SK-N-MC (cell line): Measurements from ENCODE around the gene FHIT.

ENCODE experiments used
- DNase-seq: peaks from one replicate; pipeline ENCODE4 v3.0.0-alpha.2; 2011; ENCODE audit warnings: low read depth, low spot score
- H3K27ac ChIP-seq: fragments of 200-600 bp; sonication (generic); 2 replicates; pipeline ENCODE4 v1.5.1; 2016; ENCODE audit warnings: mixed run types
- H3K36me3 ChIP-seq: fragments of 200-600 bp; sonication (generic); 2 replicates; pipeline ENCODE4 v1.6.1; 2017; ENCODE audit warnings: antibody characterized with exemption, low read length, mixed read lengths; ENCODE audit not compliant: insufficient read depth
- H3K4me3 ChIP-seq: fragments of 200-600 bp; sonication (generic); 2 replicates; pipeline ENCODE4 v1.5.1; 2016
- H3K9ac ChIP-seq: fragments of 200-600 bp; sonication (generic); 2 replicates; pipeline ENCODE4 v1.8.0; 2017; ENCODE audit warnings: mixed run types, mixed read lengths; ENCODE audit not compliant: insufficient read length
- H3K9me3 ChIP-seq: fragments of 200-600 bp; sonication (generic); 2 replicates; pipeline ENCODE4 v1.6.1; 2017; ENCODE audit warnings: low read depth, mild to moderate bottlenecking, antibody characterized with exemption, low read length, moderate library complexity, mixed read lengths
- EZH2 ChIP-seq: fragments of 200-600 bp; sonication (generic); IDR thresholded peaks from one replicate; pipeline ENCODE4 v1.6.1; 2017; ENCODE audit warnings: antibody characterized with exemption
- FOXP2 ChIP-seq: optimal IDR thresholded peaks from 2 replicates; pipeline ENCODE3; 2011; ENCODE audit warnings: mild to moderate bottlenecking, moderate library complexity; ENCODE audit not compliant: insufficient read depth; ENCODE audit errors: extremely low read length, control extremely low read depth
- POLR2AphosphoS5 ChIP-seq: IDR thresholded peaks from 2 replicates; pipeline ENCODE4 v1.6.1; 2012; ENCODE audit warnings: mild to moderate bottlenecking, low read depth, low read length, borderline replicate concordance

FHIT gene

GRCh38 chr3:60582288-60582687 lies 669.0 kb downstream of the FHIT start:
- Histone ChIP-seq H3K9me3 (no peaks in the 10 kb centered on the region), H3K36me3 (no peaks in the 10 kb centered on the region), H3K4me3 (no peak overlapping the region), H3K27ac (no peak overlapping the region), H3K9ac (no peak overlapping the region)
- no peak for DNase-seq
- TF ChIP-seq FOXP2 (no peak), POLR2AphosphoS5 (no peak), EZH2 (no peak)

GRCh38 chr3:60580809-60581208 lies 670.4 kb downstream of the FHIT start:
- no peak overlapping the region for H3K9ac ChIP-seq
- no peaks in the 10 kb centered on the region for H3K9me3 ChIP-seq
- no peaks in the 10 kb centered on the region for H3K36me3 ChIP-seq
- no peak overlapping the region for H3K27ac ChIP-seq
- no peak overlapping the region for H3K4me3 ChIP-seq
- no peak for DNase-seq
- no peak for TF ChIP-seq FOXP2
- TF ChIP-seq POLR2AphosphoS5, result no peak
- no peak for TF ChIP-seq EZH2

GRCh38 chr3:60579734-60580133 lies 671.5 kb downstream of the FHIT start:
- Histone ChIP-seq H3K4me3 (no peak overlapping the region), H3K9ac (no peak overlapping the region)

GRCh38 chr3:60578936-60579335 lies 672.3 kb downstream of the FHIT start:
- Histone ChIP-seq H3K36me3 (no peaks in the 10 kb centered on the region), H3K9ac (no peak overlapping the region), H3K4me3 (no peak overlapping the region), H3K9me3 (no peaks in the 10 kb centered on the region), H3K27ac (no peak overlapping the region)
- no peak for DNase-seq
- TF ChIP-seq EZH2 (no peak), FOXP2 (no peak), POLR2AphosphoS5 (no peak)

More at GRCh38 chr3:60579734-60580133, 671.5 kb downstream of the FHIT start:
- Histone ChIP-seq H3K27ac (no peak overlapping the region), H3K9me3 (no peaks in the 10 kb centered on the region), H3K36me3 (no peaks in the 10 kb centered on the region)
- no peak for TF ChIP-seq POLR2AphosphoS5
- no peak for TF ChIP-seq EZH2
- no peak for TF ChIP-seq FOXP2
- no peak for DNase-seq

- no peak overlapping the region for H3K4me3 ChIP-seq
- H3K27ac ChIP-seq, result no peak overlapping the region
- no peaks in the 10 kb centered on the region for H3K36me3 ChIP-seq
- TF ChIP-seq FOXP2 (no peak), POLR2AphosphoS5 (no peak), EZH2 (no peak)
- no peak for DNase-seq
- no peak overlapping the region for H3K9ac ChIP-seq
- no peaks in the 10 kb centered on the region for H3K9me3 ChIP-seq
Measured at GRCh38 chr3:60577601-60578000, 673.7 kb downstream of the FHIT start.

- H3K9ac ChIP-seq, result no peak overlapping the region
- H3K9me3 ChIP-seq, result no peaks in the 10 kb centered on the region
- no peak for DNase-seq
- H3K36me3 ChIP-seq, result no peaks in the 10 kb centered on the region
- TF ChIP-seq POLR2AphosphoS5 (no peak), EZH2 (no peak), FOXP2 (no peak)
- H3K27ac ChIP-seq, result no peak overlapping the region
- H3K4me3 ChIP-seq, result no peak overlapping the region
Measured at GRCh38 chr3:60575718-60576272, 675.5 kb downstream of the FHIT start.

- no peak overlapping the region for H3K9ac ChIP-seq
- no peak overlapping the region for H3K27ac ChIP-seq
- TF ChIP-seq EZH2 (no peak), POLR2AphosphoS5 (no peak), FOXP2 (no peak)
- no peaks in the 10 kb centered on the region for H3K36me3 ChIP-seq
- no peak overlapping the region for H3K4me3 ChIP-seq
- H3K9me3 ChIP-seq, result no peaks in the 10 kb centered on the region
- no peak for DNase-seq
Measured at GRCh38 chr3:60574046-60574769, 677.0 kb downstream of the FHIT start.

GRCh38 chr3:60573494-60573893 lies 677.8 kb downstream of the FHIT start:
- Histone ChIP-seq H3K4me3 (no peak overlapping the region), H3K9ac (no peak overlapping the region), H3K9me3 (no peaks in the 10 kb centered on the region), H3K36me3 (no peaks in the 10 kb centered on the region), H3K27ac (no peak overlapping the region)
- TF ChIP-seq POLR2AphosphoS5, result no peak
- no peak for TF ChIP-seq EZH2
- TF ChIP-seq FOXP2, result no peak
- DNase-seq, result no peak

- Histone ChIP-seq H3K27ac (no peak overlapping the region), H3K9me3 (no peaks in the 10 kb centered on the region), H3K36me3 (no peaks in the 10 kb centered on the region), H3K4me3 (no peak overlapping the region), H3K9ac (no peak overlapping the region)
- no peak for TF ChIP-seq FOXP2
- TF ChIP-seq POLR2AphosphoS5, result no peak
- TF ChIP-seq EZH2, result no peak
- DNase-seq, result no peak
Measured at GRCh38 chr3:60571511-60571910, 679.7 kb downstream of the FHIT start.
